Measurements from ENCODE around the gene PHLDA1.
"Not testable (repeated sequence)": the region's sequence is repeated elsewhere in the genome, so short reads cannot be mapped to it uniquely, and the experiment has no call there.

PHLDA1 gene

DNA sequence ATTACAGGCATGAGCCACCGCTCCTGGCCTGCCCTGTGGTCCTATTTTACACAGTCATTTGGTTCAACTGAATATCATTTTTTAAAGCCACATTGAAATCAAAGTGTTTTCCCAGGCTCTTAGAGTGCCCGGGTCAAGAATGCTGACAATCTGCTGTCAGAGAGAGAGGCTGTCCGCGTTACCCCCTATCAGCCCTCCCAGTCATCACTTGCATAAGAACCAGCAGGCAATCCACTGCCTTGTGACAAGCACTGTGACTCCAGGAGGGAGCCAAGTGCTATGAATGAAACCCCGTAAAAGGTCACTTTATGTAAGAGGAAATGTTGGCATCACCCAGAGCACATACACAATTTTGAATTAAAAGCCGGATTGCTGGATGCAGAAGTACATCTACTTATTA lies 13.5 kb downstream of the PHLDA1 start:
- DNase-seq (ENCODE audit: low spot score): no peak

DNA sequence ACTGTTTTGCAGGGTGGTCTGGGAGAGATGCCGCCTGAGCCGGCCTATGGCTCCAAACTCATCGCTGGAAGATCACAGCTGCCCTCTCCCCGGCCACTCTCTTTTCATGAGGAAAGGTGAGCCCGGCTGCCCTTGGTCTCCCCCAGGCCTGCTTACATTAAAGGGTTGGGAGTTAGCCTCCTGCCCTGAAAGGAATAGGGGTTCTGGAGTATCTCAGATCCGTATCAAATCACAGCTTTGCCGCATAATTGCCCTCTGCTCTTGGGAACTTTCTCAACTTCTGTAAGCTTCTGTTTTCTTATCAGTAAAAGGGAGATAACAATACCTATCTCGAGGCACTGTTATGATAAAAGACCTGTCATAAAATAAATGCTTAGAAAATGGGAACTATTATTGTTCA lies 17.6 kb downstream of the PHLDA1 start:
- DNase-seq (ENCODE audit: low spot score): no peak

GRCh38 chr12:76013603-76014002 lies 18.0 kb downstream of the PHLDA1 start:
- DNase-seq (ENCODE audit: low spot score): no peak

DNA sequence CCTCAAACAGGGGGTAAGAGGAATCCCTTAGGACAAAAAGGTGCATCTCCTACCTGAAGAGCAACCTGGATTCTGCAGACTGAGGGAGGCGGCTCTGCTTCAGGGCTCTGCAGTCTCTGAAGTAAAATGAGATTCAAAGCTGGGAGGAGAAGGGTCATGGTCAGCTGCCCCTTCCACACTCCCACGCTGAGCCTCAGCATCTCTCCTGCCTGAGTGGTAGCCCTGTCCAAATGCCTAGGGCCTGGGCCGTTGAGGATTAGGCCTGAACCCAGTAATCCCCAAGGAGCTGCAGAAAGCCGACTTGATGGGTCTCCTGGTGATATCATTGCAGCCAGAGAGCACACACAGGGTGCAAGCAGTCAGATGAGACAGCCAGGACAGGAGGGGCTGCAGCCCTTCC lies 18.9 kb downstream of the PHLDA1 start:
- DNase-seq (ENCODE audit: low spot score): no peak

DNA sequence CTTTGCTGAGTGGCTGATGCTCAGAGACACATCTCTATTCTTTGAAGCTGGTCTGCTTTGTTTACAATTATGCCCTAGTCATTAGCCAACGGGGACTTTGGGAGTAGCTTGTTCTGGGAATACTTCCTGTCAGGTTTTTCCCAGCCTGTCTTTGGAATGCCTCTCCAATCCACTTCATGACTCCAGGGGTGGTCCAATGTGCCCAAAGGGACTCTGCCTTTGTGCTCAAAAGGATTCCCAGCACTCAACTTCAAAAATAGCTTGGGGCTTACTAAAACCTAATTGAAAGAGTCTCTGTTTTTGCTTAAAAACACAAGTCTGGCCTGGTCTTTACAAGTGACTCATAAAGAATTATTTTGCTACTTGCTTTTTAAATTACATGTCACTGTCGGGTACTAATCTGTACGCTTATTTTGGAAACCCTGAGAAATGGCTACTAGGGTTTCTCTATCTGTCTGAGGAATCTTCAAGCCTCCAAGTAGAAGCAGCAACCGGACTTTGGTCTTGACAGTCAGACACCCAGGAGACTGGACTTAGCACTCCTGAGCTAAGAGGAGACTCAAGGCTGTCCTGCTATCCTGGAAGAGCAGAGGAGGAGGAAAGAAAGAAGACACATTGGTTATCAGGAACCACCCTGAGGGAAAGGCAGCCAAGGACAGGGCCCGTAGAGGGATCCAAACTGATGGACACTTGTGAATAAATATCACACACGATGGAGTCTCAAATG lies 20.7 kb downstream of the PHLDA1 start:
- no peak for DNase-seq (ENCODE audit: low spot score)

- no peak for DNase-seq (ENCODE audit: low spot score)
These were observed 23.1 kb downstream of the PHLDA1 start for GRCh38 chr12:76008428-76008827.

- DNase-seq (ENCODE audit: low spot score): no peak
These were observed 23.9 kb downstream of the PHLDA1 start for GRCh38 chr12:76007640-76008039.

DNA sequence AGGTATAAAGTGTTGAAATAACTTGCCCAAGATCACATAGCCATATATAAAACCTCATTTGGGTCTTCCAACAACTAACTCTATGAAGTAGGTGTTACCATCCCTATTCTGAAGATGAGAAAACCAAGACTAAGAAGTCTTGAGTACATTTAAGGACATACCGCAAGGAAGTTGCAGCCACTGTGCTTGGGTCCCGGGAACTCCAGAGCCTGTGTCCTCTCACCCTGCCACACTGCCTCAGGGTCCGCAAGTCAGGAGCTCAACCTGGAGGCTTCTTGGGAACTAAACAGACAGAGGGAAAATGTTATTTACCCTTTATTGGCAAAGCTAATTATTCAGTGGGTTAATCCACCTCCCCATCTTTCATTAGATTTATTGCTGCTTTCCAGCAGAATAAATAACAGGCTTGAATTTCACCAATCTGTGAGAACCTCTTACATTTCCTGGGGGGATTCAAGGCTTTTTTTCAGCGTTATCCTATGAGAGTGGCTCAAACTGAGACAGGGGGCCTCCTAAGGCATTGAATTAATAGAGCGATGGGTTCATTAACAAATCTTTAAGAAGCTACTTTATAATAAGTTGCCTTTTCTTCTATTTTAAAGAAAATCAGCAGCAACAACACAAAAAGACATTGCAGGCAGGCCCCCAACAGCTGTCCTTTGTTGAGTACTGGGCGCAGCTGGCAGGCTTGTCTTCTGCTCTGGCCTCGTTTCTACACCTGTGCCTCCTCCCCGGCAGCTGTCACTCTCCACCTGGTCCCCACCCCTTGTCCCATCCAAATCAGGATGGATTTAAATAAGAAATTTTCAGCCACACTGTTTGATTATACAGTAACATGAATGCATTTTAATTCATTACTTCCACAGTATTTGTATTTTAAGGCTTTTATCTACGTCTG lies 25.3 kb downstream of the PHLDA1 start:
- no peak for DNase-seq (ENCODE audit: low spot score)

DNA sequence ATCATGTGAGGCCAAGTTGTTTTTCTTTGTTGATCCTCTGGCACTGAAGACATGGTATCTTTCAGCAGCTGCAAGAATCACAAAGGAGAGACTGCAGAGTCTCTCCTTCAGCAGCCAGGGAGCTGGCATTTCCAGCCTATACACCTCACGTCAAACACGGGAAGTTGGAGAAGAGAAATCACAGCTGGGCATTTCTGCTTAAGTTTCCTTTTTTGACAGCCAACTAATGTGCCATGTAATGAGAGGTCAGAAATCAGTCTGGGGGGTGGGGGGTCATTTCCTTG lies 28.3 kb downstream of the PHLDA1 start:
- no peak for DNase-seq (ENCODE audit: low spot score)

DNA sequence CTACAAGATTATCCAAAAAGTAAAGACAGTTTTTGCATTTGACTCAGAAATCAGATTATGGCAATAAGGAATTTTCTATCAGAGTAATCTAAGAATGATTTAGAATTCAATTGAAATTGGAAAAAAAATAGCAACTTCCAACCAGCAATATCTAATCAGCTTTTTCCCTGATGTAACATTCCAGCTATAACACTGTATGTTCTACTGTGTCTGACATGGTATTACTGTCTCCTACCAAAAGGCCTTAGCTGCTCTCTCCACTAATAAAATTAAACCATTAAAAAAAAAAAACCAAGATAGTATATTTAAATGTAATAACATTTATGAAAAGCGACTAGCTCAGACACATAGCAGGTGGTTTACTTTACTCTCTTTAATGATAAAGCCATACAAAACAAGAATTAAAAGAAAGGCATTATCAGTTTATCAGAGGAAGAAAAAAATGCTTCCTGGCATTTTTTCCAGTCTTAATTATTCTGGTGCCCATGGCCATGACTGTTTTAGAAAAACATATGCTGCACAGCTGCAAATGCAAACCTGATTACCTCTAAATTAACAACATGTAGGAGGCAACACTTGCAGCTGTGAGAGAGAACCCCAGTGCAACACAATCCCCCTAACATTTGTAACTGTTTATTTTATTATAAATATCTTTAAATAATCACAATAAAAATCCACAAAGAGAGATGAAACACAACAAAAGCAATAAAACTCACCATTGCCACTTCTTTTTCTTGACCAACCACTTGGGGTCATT lies 28.8 kb downstream of the PHLDA1 start:
- DNase-seq (ENCODE audit: low spot score): no peak

DNA sequence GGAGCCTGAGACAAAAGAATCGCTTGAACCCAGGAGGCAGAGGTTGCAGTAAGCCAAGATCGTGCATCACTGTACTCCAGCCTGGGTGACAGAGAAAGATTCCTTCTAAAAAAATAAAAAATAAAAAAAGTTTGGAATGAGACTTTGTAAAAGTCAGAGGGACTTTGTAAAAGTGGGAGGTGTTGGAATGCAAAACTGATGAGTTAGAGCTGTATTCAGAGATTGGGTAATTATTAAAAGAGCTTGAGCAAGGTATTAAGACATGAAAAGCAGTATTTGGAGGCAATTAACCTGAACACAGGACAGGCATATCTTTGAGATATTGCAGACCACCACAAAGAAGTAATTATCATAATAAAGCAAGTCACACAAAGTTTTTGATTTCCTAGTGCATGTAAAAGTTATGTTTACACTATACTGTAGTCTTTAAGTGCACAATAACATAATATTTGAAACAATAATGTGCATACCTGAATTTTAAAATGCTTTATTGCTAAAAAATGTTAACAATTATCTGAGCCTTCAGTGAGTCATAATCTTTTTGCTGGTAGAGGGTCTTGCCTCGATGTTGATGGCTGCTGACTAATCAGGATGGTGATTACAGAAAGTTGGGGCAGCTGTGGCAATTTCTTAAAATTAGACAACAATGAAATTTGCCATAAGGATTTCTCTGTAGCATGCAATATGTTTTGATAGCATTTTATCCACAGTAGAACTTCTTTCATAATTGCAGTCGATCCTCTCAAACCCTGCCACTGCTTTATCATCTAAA lies 33.1 kb downstream of the PHLDA1 start:
- no peak for DNase-seq (ENCODE audit: low spot score)

DNA sequence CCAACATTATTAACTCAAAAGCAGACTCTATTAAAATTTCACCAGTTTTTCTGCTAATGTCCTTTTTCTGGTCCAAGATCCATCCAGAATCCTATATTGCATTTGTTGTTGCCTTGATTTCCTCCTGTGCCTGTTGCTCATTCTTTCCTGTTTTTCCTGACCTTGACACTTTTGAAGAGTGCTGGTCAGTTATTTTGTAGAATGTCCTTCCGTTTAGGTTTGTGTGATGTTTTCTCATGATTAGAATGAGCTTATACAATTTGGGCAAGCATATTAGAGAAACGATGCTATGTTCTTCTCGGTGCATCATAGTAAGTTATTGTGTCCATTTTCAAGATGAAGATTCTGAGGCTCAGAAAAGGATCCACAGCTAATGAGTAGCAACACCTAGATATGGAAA lies 33.9 kb downstream of the PHLDA1 start:
- no peak for DNase-seq (ENCODE audit: low spot score)

DNA sequence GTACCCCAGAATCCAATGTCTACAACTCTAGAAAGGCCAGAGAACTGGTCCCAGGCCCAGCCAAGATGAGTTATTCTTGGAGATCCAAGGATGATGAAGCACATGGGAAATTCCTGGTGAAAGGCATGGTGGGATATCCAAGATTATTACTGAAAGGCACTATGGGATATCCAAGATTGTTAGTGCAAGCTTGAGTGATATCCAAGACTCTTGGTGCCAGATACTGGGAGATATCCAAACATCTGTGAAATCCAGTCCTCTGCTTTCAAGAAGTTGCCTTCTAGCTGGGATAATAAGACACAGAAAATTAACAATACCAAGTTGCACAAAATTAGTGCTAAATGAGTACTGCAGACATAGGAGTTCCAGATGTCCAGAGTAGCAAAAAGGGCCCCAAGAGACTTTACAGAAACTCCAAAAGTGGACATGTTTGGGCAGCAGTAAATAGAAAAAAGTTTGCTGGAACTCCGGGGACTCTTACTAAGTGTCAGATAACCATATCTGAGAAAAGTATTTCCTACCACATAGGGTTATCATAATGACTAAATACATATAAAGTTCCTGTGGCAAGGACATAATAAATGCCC lies 34.6 kb downstream of the PHLDA1 start:
- DNase-seq (ENCODE audit: low spot score): no peak

DNA sequence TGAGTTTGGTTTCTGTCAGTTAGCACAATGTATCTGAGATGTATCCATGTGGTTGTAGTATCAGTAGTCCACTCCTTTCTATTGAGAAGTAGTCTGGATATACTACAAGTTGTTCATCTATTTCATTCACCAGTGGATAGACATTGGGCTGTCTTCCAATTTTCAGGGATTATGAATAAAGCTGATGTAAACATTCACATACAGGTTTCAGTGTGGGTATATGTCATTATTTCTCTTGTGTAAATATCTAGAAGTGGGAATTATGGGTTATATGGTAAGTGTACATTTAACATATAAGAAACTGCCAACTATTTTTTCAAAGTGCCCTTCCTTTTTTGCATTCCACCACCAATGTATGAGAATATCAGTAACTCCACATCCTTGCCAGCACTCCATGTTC lies 35.9 kb downstream of the PHLDA1 start:
- DNase-seq (ENCODE audit: low spot score): no peak

DNA sequence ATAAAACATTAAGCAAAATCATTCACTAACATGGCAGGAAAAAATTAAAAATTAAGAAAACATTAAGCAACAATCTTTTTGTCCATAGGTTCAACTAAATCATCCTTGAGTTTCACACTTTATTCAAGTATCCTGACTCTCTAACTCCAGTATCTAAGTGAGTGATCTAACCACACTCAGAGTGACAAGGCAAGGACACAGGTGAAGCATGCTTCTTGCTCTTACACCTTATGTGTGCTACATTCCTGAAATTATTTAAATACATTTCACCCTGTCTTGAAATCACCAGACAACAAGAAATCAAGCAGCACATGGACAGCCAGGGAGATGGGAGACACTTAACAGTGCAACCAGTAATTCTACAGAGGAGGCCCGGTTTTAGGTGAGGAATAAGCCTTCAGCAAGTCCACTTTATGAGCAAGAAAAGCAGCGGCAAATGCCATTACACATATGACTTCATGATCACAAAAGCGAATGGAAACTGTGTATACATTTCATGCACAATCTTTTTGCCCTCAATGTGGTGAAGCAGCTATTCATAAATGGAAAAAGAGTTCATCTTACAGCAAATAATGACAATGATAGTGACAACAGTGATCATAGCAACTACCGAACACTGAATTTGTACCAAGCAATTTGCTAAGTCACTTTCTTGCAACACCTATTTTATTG lies 37.4 kb downstream of the PHLDA1 start:
- DNase-seq (ENCODE audit: low spot score): no peak

GRCh38 chr12:75991753-75992152 lies 39.8 kb downstream of the PHLDA1 start:
- no peak for DNase-seq (ENCODE audit: low spot score)

DNA sequence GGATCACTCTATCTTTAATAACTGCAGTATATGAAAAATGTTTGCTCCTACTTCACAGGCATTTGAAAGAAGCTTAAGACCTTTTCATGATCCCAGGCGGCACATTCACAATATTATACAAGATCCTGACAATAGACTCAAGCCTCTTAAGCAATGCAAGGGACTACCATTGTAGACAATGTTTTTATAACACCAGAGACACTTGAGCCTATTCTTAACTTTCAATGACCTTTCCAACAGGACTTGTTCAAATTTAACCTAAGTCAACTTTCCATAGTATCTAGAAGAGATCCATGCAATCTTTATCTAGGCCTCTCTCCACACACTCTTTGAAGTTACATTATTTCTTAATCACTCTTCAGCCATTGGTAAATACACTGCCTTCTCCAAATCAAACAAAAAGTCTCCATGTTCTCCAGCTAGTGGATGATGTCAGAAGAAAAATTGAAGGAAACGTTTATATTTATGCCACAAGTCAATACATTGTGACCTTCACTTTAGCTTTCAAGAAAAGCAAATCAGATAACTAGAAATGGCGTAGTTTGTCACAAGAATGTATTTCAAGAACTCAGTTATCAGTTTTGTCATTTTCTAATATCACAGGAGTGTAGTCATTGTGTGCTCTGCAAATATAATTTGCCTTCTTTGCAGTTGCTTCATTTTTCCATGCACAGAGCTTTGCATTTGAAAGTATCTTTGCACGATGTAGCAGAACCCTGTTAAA lies 41.2 kb downstream of the PHLDA1 start:
- DNase-seq (ENCODE audit: low spot score): no peak

DNA sequence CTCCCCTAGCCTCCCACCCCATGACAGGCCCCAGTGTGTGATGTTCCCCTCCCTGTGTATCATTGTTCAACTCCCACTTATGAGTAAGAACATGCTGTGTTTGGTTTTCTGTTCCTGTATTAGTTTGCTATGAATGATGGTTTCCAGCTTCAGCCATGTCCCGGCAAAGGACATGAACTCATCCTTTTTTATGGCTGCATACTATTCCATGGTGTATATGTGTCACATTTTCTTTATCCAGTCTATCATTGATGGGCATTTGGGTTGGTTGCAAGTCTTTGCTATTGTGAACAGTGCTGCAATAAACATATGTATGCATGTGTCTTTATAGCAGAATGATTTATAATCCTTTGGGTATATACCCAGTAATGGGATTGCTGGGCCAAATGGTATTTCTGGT lies 43.9 kb downstream of the PHLDA1 start:
- DNase-seq (ENCODE audit: low spot score): not testable (repeated sequence)

GRCh38 chr12:75986001-75986746 lies 45.4 kb downstream of the PHLDA1 start:
- DNase-seq (ENCODE audit: low spot score): no peak

GRCh38 chr12:75985566-75985965 lies 46.0 kb downstream of the PHLDA1 start:
- DNase-seq (ENCODE audit: low spot score): no peak

Measured in globus pallidus (tissue), 1 donor.